Measurements from ENCODE around the gene BABAM2. TPM values are rescaled to one million over a fixed set of nuclear protein-coding genes. Genes with fewer than 3 reads are reported as not detected.
A peak's percentile ranks its signal among the peaks of the same experiment; 100 is the strongest.

Gene BABAM2
- total RNA-seq, 2 donors from 2014 or later: 44.8 to 46.0 TPM

- Mint-ChIP-seq H3K27me3 (no peaks in the 10 kb centered on the region), H3K27ac (peak overlapping the region; percentile 29), H3K4me1 (peaks cover 26% of the 10 kb centered on the region), H3K36me3 (ENCODE audit: low read depth) (peaks cover 2% of the 10 kb centered on the region), H3K4me3 (no peak overlapping the region)
- ATAC-seq: no peak
- DNase-seq: no peak
- no peaks in the 10 kb centered on the region for H3K9me3 ChIP-seq (ENCODE audit: control insufficient read depth, low read length, poor library complexity, severe bottlenecking)
Measured at GRCh38 chr2:28355521-28356094, 465.1 kb downstream of the BABAM2 start.

DNA sequence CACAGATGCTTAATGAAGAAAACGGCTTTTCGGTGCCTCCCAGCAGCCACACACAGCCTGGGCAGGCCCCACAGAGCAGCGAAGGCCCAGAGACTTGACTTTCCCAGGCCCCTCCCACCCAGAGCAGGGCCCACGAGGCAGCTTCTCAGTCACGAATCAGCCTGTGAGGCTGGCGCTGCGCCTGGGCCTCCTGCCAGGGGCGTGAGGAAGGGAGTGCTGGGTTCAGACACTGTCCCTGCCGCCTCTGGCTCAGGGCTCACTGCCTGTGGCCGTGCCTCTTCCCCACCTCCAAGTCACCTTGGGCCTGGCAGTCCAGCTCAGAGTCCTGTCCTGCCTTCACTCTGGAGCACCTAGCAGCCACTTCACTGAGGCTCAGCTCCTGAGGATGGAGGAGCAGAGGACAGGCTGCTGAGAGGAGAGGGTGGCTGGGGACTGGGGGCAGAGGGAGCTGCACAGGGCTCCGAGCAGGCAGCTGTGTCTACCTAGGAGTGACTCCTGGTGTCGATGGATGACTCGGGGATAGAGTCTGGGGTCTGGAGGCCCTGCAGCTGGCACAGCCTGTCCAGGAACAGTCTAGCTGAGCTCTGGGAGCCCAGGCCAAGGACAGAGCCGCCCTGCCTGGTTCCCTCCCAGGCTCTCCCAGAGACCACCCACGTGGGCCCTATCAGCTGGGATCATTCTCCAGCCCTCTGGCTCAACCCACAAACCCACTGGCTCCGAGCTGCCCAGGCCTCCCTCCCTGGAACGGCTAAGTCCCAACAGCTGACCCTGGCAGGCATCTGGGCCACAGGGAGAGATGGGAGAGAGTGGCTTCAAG is 465.8 kb downstream of the BABAM2 start:
- peaks cover 30% of the 10 kb centered on the region for H3K4me1 Mint-ChIP-seq
- ATAC-seq (no peak), DNase-seq (peak in 1 of 3 donors; percentile 18)
- no peaks in the 10 kb centered on the region for H3K27me3 Mint-ChIP-seq
- H3K4me3 Mint-ChIP-seq: no peak overlapping the region
- H3K9me3 ChIP-seq (ENCODE audit: control insufficient read depth, low read length, poor library complexity, severe bottlenecking): no peaks in the 10 kb centered on the region
- peaks cover 2% of the 10 kb centered on the region for H3K36me3 Mint-ChIP-seq (ENCODE audit: low read depth)
- H3K27ac Mint-ChIP-seq: peak overlapping the region; percentile 29

- Mint-ChIP-seq H3K27ac (no peak overlapping the region), H3K27me3 (no peaks in the 10 kb centered on the region), H3K4me1 (peaks cover 30% of the 10 kb centered on the region), H3K36me3 (ENCODE audit: low read depth) (peaks cover 2% of the 10 kb centered on the region), H3K4me3 (peak overlapping the region; percentile 25)
- no peak for DNase-seq
- H3K9me3 ChIP-seq (ENCODE audit: control insufficient read depth, low read length, poor library complexity, severe bottlenecking): no peaks in the 10 kb centered on the region
- no peak for ATAC-seq
Measured at GRCh38 chr2:28357055-28357454, 466.5 kb downstream of the BABAM2 start.

GRCh38 chr2:28357948-28358667 is 467.6 kb downstream of the BABAM2 start:
- no peaks in the 10 kb centered on the region for H3K9me3 ChIP-seq (ENCODE audit: control insufficient read depth, low read length, poor library complexity, severe bottlenecking)
- ATAC-seq (no peak), DNase-seq (no peak)
- Mint-ChIP-seq H3K4me1 (peaks cover 34% of the 10 kb centered on the region), H3K4me3 (no peak overlapping the region), H3K27ac (peak overlapping the region; percentile 93), H3K36me3 (ENCODE audit: low read depth) (peaks cover 2% of the 10 kb centered on the region), H3K27me3 (no peaks in the 10 kb centered on the region)

DNA sequence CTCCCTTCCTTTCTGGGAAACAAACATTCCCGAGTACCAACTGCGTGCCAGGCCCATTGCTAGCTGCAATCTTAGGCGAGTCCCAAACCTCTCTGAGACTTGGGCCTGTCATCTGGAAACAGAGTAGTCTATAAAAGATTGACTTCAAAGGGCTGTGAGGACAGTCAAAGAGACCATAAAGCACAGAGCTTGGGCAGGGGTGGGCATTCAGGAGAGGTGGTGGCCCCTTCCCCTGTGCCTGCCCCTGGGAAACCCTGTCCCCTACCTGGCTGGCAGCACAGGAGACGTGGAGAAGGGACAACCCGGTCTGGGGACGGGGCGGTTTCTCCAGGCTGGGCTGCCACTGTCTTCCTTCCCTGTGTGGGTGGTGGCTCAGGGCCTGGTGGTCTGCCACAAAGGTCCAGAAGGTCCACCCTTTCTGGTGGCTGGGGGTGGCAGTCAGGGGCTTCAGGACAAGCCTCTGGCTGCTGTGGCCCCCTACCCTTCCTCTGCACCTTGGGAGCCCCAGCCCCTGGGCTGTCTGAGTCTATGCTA is 468.2 kb downstream of the BABAM2 start:
- Mint-ChIP-seq H3K36me3 (ENCODE audit: low read depth) (peaks cover 2% of the 10 kb centered on the region), H3K27ac (peak overlapping the region; percentile 93), H3K4me1 (peaks cover 39% of the 10 kb centered on the region), H3K4me3 (peak overlapping the region; percentile 89), H3K27me3 (no peaks in the 10 kb centered on the region)
- DNase-seq (no peak), ATAC-seq (no peak)
- H3K9me3 ChIP-seq (ENCODE audit: control insufficient read depth, low read length, poor library complexity, severe bottlenecking): no peaks in the 10 kb centered on the region

DNA sequence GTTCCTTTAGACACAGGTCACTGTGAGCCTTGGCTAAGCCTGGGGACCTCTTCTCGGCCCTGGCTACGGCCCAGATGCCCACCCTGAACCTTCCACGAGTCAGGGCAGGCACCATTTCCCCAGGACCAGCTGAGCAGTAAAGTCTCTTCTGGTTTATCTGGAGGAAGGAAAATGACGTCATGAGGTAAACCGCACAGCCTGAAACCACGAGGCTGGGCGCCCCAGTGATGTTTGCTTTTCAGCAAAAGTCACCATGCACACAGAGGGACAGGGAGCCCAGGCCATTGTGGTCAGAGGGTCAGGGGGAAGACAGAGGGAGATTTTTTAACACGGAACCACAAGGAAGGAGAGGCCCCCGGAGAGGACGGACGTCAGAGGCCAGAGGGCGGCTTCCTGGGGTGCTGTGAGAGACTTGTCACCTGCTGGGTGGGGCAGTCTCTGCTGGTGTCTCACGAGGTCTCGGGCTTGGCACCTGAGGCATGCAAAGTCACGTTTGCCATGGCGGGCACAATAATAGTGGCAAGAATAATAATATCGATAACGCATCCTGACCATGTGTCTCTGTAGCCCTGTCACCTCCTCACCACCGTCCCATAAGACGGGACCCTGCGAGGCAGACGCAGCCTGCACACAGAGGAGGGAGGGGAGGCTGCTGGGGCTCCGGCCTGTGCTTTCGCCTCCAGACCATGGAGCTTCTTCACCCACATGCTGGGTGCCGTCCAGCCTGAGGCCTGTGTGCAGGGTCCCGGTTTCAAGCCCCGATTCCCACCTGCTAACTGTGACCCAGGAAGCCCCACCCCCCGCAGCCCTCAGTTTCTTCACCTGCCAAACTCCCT is 468.9 kb downstream of the BABAM2 start:
- peak; percentile 56 to 72 (median 62) for DNase-seq
- Mint-ChIP-seq H3K36me3 (ENCODE audit: low read depth) (peaks cover 2% of the 10 kb centered on the region), H3K4me3 (peak overlapping the region; percentile 89), H3K27me3 (no peaks in the 10 kb centered on the region), H3K4me1 (peaks cover 44% of the 10 kb centered on the region), H3K27ac (peak overlapping the region; percentile 93)
- H3K9me3 ChIP-seq (ENCODE audit: control insufficient read depth, low read length, poor library complexity, severe bottlenecking): no peaks in the 10 kb centered on the region
- peak; percentile 86 for ATAC-seq

DNA sequence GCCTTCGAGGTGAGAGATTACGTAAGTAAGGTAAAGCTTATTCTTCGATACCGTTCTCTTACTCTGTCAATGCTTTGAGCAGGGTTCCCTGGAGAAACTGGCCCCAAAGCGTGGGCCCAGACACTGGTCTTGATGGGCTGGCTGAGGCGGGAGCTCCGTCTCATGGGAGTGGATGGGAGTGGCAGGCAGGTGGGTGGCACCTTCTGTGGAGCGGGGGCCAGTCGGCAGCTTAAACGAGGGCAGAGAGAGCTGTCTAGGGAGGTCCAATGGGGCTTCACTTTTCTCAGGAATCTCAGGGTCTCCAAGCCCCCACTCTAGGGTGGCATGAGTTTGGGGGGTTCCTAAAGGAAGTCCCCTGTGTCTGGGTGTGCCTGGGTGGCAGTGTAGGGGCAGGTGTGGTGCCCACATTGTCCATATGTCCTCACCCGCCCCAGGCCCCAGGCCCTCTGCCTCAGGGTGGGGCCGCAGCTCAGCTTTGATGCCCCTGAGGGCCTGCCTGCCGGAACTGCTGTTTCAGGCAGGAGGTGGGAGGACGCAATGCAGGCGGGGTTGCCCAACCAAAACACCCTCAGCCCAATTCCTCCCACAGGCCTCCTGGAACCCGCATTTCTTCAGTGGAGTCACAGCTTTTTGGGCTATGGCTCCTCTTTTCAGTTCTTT is 469.7 kb downstream of the BABAM2 start:
- DNase-seq: no peak
- Mint-ChIP-seq H3K27ac (peak overlapping the region; percentile 93), H3K4me1 (peaks cover 50% of the 10 kb centered on the region), H3K27me3 (no peaks in the 10 kb centered on the region), H3K36me3 (ENCODE audit: low read depth) (peaks cover 2% of the 10 kb centered on the region), H3K4me3 (peak overlapping the region; percentile 43)
- no peak for ATAC-seq
- no peaks in the 10 kb centered on the region for H3K9me3 ChIP-seq (ENCODE audit: control insufficient read depth, low read length, poor library complexity, severe bottlenecking)

DNA sequence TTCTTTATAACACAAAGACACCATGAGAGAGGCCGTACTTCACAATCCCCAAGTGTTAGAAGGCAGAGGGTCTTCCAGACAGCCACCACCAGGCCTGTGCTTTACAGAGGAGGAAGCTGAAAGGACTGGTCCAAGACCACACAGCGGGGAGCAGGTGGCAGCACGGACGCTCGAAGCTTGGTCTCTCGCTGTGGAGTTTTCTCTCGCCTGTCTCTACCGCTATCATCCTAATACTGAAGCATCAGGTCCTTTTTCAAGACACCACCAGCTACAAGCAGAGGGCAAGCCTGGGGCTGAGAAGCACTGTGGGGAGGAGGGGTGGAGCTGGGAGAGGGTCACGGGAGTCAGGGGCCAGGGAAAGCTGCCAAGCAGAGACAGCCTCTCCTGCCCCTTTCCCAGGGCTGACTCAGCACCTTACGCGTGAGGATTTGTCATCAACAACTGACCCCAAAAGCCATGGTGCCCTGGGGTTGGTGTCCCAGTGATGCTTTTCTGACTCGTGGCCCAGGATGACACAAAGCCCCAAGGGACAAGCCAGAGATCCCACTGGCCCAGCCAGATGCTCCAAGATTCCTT is 470.3 kb downstream of the BABAM2 start:
- Mint-ChIP-seq H3K4me1 (peaks cover 48% of the 10 kb centered on the region), H3K27ac (peak overlapping the region; percentile 93), H3K27me3 (no peaks in the 10 kb centered on the region), H3K36me3 (ENCODE audit: low read depth) (peaks cover 2% of the 10 kb centered on the region), H3K4me3 (peak overlapping the region; percentile 43)
- DNase-seq (no peak), ATAC-seq (no peak)
- no peaks in the 10 kb centered on the region for H3K9me3 ChIP-seq (ENCODE audit: control insufficient read depth, low read length, poor library complexity, severe bottlenecking)

DNA sequence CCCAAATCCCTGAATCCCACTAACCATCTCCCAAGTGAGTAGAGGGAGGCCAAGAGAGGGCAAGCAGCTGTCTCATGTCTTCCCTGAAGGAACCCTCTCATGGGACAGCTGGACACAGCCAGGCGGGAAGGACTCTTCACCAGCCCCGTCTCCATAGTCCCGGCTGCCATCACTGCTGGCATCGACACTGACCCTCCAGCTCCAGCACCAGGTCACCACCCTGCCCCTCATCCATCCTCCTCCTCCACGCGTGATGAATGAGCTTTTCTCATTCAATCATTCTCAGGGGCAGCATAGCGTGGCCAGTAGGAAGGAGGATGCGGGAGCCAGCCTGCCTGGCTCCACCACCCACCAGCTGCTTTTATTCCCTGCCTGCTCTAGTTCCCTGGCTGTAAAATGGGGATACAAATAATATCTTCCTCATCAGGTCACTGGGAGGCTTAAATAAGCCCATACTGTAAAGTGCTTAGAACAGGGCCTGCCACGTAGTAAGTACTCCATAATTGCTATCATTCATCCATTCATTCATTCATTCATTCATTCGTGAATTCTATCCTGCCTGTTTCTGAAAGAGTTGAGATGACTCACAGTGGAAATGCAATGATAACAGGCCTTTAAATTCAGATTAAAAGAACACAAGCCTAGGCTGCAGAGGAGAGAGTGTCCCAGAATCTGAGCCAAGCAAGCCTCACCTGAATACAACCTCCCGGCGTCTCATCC is 471.6 kb downstream of the BABAM2 start:
- DNase-seq: no peak
- peaks cover 2% of the 10 kb centered on the region for H3K36me3 Mint-ChIP-seq (ENCODE audit: low read depth)
- H3K4me3 Mint-ChIP-seq: peak overlapping the region; percentile 21
- ATAC-seq: no peak
- peak overlapping the region; percentile 93 for H3K27ac Mint-ChIP-seq
- no peaks in the 10 kb centered on the region for H3K9me3 ChIP-seq (ENCODE audit: control insufficient read depth, low read length, poor library complexity, severe bottlenecking)
- H3K27me3 Mint-ChIP-seq: no peaks in the 10 kb centered on the region
- H3K4me1 Mint-ChIP-seq: peaks cover 59% of the 10 kb centered on the region

DNA sequence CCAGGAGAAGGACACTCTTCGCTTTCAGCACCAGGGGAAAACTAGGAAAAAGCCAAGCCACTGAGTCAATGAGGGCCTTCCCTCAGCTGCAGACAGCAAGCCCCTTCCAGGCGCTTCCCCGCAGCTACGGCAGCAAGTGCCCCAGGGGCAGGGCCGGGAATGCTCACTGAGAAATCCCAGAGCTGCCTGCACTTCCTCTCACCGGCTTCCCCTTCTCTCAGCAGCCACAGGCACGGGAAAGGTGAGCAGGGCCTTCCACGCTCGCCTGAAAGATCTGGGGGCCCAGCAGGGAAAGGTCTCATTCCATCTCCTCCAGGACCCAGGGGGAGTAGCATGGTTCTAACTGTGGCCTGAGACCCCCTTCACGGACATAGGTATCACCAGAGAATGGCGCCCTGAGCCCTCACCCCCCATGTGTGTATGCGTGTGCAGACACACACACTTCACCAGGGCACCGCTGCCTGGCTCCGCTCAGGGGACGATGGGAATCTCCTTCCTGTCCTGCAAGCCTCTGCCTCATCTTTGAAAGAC is 472.5 kb downstream of the BABAM2 start:
- Mint-ChIP-seq H3K36me3 (ENCODE audit: low read depth) (peaks cover 2% of the 10 kb centered on the region), H3K4me3 (no peak overlapping the region), H3K27ac (peak overlapping the region; percentile 93), H3K4me1 (peaks cover 64% of the 10 kb centered on the region), H3K27me3 (no peaks in the 10 kb centered on the region)
- DNase-seq (no peak), ATAC-seq (no peak)
- no peaks in the 10 kb centered on the region for H3K9me3 ChIP-seq (ENCODE audit: control insufficient read depth, low read length, poor library complexity, severe bottlenecking)

GRCh38 chr2:28363686-28364280 is 473.3 kb downstream of the BABAM2 start:
- no peaks in the 10 kb centered on the region for H3K27me3 Mint-ChIP-seq
- no peaks in the 10 kb centered on the region for H3K9me3 ChIP-seq (ENCODE audit: control insufficient read depth, low read length, poor library complexity, severe bottlenecking)
- H3K4me1 Mint-ChIP-seq: peaks cover 67% of the 10 kb centered on the region
- H3K36me3 Mint-ChIP-seq (ENCODE audit: low read depth): peaks cover 2% of the 10 kb centered on the region
- H3K4me3 Mint-ChIP-seq: peak overlapping the region; percentile 60
- peak overlapping the region; percentile 93 for H3K27ac Mint-ChIP-seq
- DNase-seq: no peak
- ATAC-seq: no peak

Measured in T-helper 17 cell (primary cell).